SK-N-MC (cell line): Measurements from ENCODE around the gene DPYD.

ENCODE experiments used
- EZH2 ChIP-seq: fragments of 200-600 bp; sonication (generic); IDR thresholded peaks from one replicate; pipeline ENCODE4 v1.6.1; 2017; ENCODE audit warnings: antibody characterized with exemption
- FOXP2 ChIP-seq: optimal IDR thresholded peaks from 2 replicates; pipeline ENCODE3; 2011; ENCODE audit warnings: mild to moderate bottlenecking, moderate library complexity; ENCODE audit not compliant: insufficient read depth; ENCODE audit errors: extremely low read length, control extremely low read depth
- POLR2AphosphoS5 ChIP-seq: IDR thresholded peaks from 2 replicates; pipeline ENCODE4 v1.6.1; 2012; ENCODE audit warnings: mild to moderate bottlenecking, low read depth, low read length, borderline replicate concordance

- no peak for TF ChIP-seq POLR2AphosphoS5
- no peak for TF ChIP-seq EZH2
- TF ChIP-seq FOXP2 = no peak
Measured at GRCh38 chr1:97170300-97170699, 750.5 kb downstream of the DPYD start.
